AG20443 (cell line): ENCODE data around the gene RBM26.

Experiments
- DNase-seq: peaks from one replicate; pipeline ENCODE4 v3.0.0; 2012; ENCODE audit warnings: low spot score, mixed read lengths

The RBM26 gene

DNA sequence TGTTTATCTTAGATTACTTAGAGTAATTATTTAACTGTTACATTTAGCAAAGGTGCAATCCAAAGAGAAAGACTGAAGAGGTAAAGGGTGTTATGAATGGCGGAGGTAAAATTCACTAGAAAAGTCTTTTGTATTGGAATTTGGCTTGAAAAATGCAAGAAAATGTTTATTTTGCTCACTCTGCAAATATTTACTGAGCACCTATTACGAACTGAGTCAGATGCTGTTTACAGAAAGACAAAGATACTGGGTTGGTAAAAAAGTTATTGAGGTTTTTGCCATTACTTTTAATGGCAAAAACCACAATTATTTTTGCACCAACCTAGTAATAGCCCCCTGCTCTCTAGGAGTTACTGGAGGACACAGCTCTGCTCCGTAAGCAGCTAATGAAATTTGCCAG lies 135.2 kb downstream of the RBM26 start:
- DNase-seq: no peak
